SK-N-SH treated with all-trans-retinoic acid at 6 μM for 48 hours (cell line): Measurements from ENCODE around the gene JAKMIP1.

Experiments
- ARNTL ChIP-seq: fragments of 450-650 bp; formaldehyde crosslinking; IDR thresholded peaks from 2 replicates; pipeline ENCODE4 v1.5.0; 2020; ENCODE audit warnings: low read depth, mild to moderate bottlenecking, moderate library complexity, borderline replicate concordance
- CSDC2 ChIP-seq: fragments of 250-450 bp; sonication (Bioruptor Pico); IDR thresholded peaks from 2 replicates; pipeline ENCODE4 v1.5.0; 2020; ENCODE audit warnings: mild to moderate bottlenecking, moderate library complexity
- ISL1 ChIP-seq: fragments of 250-450 bp; sonication (Bioruptor Pico); IDR thresholded peaks from 2 replicates; pipeline ENCODE4 v2.1.2; 2022; ENCODE audit warnings: mild to moderate bottlenecking, moderate library complexity
- TCF4 ChIP-seq: fragments of 250-450 bp; sonication (Bioruptor Pico); IDR thresholded peaks from 2 replicates; pipeline ENCODE4 v1.8.0; 2021; ENCODE audit warnings: mild to moderate bottlenecking, moderate library complexity, borderline replicate concordance
- ZFP3 ChIP-seq: fragments of 250-450 bp; sonication (Bioruptor Pico); IDR thresholded peaks from 2 replicates; pipeline ENCODE4 v1.5.0; 2020; ENCODE audit warnings: mild to moderate bottlenecking, moderate library complexity
- TF ChIP-seq, protein P1 (sequence below): fragments of 250-450 bp; sonication (Bioruptor Pico); IDR thresholded peaks from 2 replicates; pipeline ENCODE4 v1.5.1; 2020; ENCODE audit warnings: low read depth, mild to moderate bottlenecking, moderate library complexity
- TF ChIP-seq, protein P2 (sequence below): fragments of 250-450 bp; sonication (Bioruptor Pico); IDR thresholded peaks from 2 replicates; pipeline ENCODE4 v1.8.0; 2020; ENCODE audit warnings: mild to moderate bottlenecking, moderate library complexity, borderline replicate concordance

DNA sequence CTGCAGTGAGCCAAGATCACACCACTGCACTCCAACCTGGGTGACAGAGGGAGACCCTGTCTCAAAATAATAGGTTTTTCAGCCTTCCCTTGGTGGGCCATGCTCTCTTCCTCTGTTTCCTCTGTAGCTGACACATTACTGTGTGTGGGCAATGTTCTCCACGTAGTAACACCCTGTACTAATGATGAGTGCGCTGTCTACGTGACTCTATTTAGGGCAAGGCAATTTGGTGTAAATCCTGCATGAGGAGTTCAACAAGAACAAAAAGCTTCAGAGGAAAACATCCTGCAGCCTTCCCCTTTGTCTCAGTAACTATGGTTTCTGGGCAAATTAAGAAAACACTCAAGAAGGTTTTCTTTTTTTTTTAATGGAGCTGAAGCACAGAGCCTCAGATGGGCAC lies 24.4 kb upstream of the JAKMIP1 start:
- TF ChIP-seq, protein P1, sequence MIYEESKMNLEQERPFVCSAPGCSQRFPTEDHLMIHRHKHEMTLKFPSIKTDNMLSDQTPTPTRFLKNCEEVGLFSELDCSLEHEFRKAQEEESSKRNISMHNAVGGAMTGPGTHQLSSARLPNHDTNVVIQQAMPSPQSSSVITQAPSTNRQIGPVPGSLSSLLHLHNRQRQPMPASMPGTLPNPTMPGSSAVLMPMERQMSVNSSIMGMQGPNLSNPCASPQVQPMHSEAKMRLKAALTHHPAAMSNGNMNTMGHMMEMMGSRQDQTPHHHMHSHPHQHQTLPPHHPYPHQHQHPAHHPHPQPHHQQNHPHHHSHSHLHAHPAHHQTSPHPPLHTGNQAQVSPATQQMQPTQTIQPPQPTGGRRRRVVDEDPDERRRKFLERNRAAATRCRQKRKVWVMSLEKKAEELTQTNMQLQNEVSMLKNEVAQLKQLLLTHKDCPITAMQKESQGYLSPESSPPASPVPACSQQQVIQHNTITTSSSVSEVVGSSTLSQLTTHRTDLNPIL (CRISPR knock-in tag): no peak
- no peak for TF ChIP-seq ISL1 (CRISPR knock-in tag)
- TF ChIP-seq, protein P2, sequence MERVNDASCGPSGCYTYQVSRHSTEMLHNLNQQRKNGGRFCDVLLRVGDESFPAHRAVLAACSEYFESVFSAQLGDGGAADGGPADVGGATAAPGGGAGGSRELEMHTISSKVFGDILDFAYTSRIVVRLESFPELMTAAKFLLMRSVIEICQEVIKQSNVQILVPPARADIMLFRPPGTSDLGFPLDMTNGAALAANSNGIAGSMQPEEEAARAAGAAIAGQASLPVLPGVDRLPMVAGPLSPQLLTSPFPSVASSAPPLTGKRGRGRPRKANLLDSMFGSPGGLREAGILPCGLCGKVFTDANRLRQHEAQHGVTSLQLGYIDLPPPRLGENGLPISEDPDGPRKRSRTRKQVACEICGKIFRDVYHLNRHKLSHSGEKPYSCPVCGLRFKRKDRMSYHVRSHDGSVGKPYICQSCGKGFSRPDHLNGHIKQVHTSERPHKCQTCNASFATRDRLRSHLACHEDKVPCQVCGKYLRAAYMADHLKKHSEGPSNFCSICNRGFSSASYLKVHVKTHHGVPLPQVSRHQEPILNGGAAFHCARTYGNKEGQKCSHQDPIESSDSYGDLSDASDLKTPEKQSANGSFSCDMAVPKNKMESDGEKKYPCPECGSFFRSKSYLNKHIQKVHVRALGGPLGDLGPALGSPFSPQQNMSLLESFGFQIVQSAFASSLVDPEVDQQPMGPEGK (CRISPR knock-in tag): no peak
- TF ChIP-seq ZFP3 (CRISPR knock-in tag): no peak
- no peak for TF ChIP-seq ARNTL (CRISPR knock-in tag)
- no peak for TF ChIP-seq TCF4 (CRISPR knock-in tag)
- no peak for TF ChIP-seq CSDC2 (CRISPR knock-in tag)
